Activated CD4-positive, alpha-beta T cell treated with anti-CD3 and anti-CD28 coated beads, Interleukin-2, amount 10 ng/mL, durations not matched to agents 24 days and 14 days (primary cell): ENCODE results near the gene TOR4A. TPM values are rescaled to one million over a fixed set of nuclear protein-coding genes. Genes with fewer than 3 reads are reported as not detected.
A peak's percentile ranks its signal among the peaks of the same experiment; 100 is the strongest.

Experiments
- DNase-seq: peaks from one replicate; pipeline ENCODE4 v3.0.0; 2022
- H3K27ac Mint-ChIP-seq: one replicate; pipeline ENCODE4 v1.8.0; 2022; ENCODE audit warnings: mild to moderate bottlenecking, mixed read lengths
- H3K27me3 Mint-ChIP-seq: one replicate; pipeline ENCODE4 v1.8.0; 2022; ENCODE audit warnings: mixed read lengths
- H3K36me3 Mint-ChIP-seq: one replicate; pipeline ENCODE4 v1.8.0; 2022; ENCODE audit warnings: low read depth, mild to moderate bottlenecking, mixed read lengths
- H3K4me1 Mint-ChIP-seq: one replicate; pipeline ENCODE4 v1.8.0; 2021; ENCODE audit warnings: mixed read lengths
- H3K4me3 Mint-ChIP-seq: one replicate; pipeline ENCODE4 v1.8.0; 2022; ENCODE audit warnings: mild to moderate bottlenecking, moderate library complexity, mixed read lengths
- H3K9me3 Mint-ChIP-seq: one replicate; pipeline ENCODE4 v1.8.0; 2021; ENCODE audit warnings: mixed read lengths
- intact Hi-C: fragments of 100-400 bp; cut with micrococcal nuclease; formaldehyde crosslinking; loops from one replicate; pipeline ENCODE4 v1.15.1; 2023
- total RNA-seq: library from RNA; stranded (reverse); gene quantifications from 2 replicates; pipeline ENCODE4 v1.2.3, GENCODE V29; 2022

Gene TOR4A
- total RNA-seq, 1 donor from 2014 or later, result 11.4 TPM

DNA sequence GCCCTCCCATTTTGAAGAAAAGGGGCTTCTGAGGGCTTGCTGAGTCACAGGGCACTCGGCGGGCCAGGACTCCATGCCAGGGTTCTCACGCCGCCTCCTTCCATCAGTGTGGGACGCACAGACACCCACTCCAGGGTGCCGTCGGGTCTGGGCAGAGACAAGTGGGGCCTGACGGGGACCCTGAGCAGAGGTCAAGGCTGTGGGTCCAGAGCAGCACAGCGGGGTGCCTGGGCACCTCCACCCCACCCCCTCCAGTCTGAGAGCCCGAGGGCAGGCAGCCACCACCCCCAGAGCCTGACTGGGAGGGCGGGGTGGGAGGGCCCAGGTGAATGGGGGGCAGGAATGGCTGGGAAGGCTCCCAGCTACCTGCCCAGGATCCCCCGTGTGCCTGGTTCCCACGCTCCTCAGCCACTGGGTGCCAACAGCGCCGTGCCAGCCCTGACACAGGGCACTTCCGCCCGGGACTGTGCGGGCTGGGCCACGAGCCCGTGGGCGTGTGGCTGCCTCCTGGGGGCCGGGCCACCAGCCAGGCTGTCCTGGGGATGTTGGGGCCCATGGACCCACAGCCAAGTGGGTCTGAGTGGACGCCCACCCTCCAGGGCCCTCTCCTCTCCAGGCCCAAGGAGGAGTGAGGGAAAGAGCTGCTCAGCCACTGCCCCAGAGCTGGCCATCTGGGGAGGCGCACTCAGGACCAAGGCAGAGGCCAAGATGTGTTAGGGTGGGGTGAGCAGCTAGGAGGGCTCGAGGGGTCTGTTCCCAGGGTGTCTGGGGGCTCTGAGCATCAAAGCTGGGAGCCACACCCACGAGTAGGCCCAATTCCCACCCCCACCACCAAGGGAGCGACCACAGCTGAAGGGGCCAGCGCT lies 34.7 kb downstream of the TOR4A start:
- Mint-ChIP-seq H3K36me3 (no peaks in the 10 kb centered on the region), H3K9me3 (no peaks in the 10 kb centered on the region), H3K4me1 (peaks cover 2% of the 10 kb centered on the region), H3K27me3 (peaks cover 3% of the 10 kb centered on the region), H3K4me3 (no peak overlapping the region), H3K27ac (no peak overlapping the region)
- no peak for DNase-seq
- intact Hi-C loops, result no loop called here

DNA sequence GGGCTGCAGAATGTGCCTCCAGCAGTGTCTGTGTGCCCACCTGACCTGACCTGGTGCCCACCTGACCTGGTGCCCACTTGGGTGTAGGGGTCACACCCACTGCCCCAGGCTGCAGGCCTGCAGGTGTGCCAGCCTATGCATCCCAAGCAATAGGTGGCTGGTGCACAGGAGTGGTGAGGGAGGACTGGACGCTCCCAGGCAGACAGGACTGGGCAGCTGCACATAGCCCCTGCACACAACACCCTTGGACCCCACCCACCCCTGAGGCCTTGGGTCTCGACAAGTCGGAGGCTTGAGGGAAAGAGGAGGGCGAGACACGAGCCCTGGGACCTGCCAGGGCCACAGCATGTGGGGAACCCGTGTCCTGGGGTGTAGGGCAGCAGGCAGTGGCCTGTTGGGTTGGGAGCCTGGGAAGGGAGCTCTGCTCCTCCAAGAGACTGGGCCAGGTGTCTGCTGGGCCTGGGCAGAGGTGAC lies 35.4 kb downstream of the TOR4A start:
- intact Hi-C loops, result no loop called here
- H3K4me1 Mint-ChIP-seq, result no peaks in the 10 kb centered on the region
- H3K36me3 Mint-ChIP-seq, result no peaks in the 10 kb centered on the region
- H3K9me3 Mint-ChIP-seq, result no peaks in the 10 kb centered on the region
- no peak for DNase-seq
- H3K27ac Mint-ChIP-seq, result no peak overlapping the region
- H3K4me3 Mint-ChIP-seq, result no peak overlapping the region
- peaks cover 3% of the 10 kb centered on the region for H3K27me3 Mint-ChIP-seq

DNA sequence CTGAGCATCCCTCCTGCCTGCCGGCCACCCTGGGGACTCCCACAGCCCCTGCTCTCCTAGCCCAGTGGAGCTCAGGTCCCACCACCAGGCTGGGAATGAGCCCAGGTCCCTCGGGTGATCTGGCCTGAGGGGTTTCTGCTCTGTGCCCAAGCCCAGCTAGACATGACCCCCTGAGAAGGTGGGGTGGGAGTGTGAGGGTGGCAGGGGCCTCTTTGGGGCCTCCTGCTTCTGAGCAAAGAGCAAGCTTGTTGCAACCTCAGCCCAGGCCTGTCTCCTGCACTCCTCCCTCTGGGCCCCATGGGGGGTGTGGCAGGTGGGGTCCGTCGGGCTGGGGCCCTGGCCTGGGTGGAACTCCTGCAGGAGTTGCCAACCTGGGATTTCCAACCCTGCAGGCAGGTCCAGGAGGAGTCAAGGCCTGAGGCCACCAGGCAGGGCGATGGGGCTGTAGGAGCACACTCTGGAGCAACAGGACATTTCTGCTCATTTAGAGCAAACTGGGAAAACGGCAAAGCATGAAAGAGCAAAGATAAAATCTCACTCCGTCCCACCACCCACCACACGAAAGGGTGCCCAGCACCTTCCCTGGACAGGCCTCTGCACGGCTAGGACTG lies 35.9 kb downstream of the TOR4A start:
- Mint-ChIP-seq H3K9me3 (no peaks in the 10 kb centered on the region), H3K27ac (no peak overlapping the region), H3K36me3 (no peaks in the 10 kb centered on the region), H3K4me3 (no peak overlapping the region), H3K4me1 (no peaks in the 10 kb centered on the region), H3K27me3 (peaks cover 3% of the 10 kb centered on the region)
- intact Hi-C loops, result no loop called here
- DNase-seq, result no peak

DNA sequence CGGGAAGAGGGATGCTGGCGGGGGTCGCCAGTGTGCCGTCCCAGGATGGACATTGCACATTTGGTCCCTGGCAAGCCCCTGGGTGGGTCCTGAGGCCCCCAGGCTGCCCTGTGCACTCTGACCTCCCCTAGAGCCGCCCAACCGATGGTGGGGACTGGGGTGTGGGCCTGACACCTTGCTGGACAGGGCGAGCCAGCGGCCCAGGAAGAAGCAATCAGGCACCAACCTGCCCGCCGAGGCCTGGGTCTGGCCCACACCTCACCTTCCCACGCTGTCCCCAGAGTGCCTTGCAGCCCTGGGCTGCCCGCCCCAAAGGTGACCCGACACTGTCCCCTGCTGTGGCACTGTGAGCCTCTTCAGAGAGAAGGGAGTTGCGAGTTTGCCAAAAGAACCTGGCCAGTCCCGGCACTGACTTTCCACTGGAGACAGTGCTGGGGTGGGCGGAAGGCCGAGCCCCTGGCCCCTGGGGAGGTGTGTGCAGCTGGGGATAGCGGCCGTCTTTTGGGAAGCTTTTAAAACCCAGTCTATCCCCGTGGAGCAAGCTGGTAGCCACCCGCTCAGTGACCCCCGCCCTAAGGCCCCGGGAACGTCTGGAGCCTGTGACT lies 36.5 kb downstream of the TOR4A start:
- no peaks in the 10 kb centered on the region for H3K36me3 Mint-ChIP-seq
- H3K27ac Mint-ChIP-seq, result no peak overlapping the region
- no peaks in the 10 kb centered on the region for H3K9me3 Mint-ChIP-seq
- DNase-seq, result no peak
- intact Hi-C loops, result no loop called here
- H3K27me3 Mint-ChIP-seq, result peaks cover 3% of the 10 kb centered on the region
- H3K4me3 Mint-ChIP-seq, result no peak overlapping the region
- no peaks in the 10 kb centered on the region for H3K4me1 Mint-ChIP-seq

DNA sequence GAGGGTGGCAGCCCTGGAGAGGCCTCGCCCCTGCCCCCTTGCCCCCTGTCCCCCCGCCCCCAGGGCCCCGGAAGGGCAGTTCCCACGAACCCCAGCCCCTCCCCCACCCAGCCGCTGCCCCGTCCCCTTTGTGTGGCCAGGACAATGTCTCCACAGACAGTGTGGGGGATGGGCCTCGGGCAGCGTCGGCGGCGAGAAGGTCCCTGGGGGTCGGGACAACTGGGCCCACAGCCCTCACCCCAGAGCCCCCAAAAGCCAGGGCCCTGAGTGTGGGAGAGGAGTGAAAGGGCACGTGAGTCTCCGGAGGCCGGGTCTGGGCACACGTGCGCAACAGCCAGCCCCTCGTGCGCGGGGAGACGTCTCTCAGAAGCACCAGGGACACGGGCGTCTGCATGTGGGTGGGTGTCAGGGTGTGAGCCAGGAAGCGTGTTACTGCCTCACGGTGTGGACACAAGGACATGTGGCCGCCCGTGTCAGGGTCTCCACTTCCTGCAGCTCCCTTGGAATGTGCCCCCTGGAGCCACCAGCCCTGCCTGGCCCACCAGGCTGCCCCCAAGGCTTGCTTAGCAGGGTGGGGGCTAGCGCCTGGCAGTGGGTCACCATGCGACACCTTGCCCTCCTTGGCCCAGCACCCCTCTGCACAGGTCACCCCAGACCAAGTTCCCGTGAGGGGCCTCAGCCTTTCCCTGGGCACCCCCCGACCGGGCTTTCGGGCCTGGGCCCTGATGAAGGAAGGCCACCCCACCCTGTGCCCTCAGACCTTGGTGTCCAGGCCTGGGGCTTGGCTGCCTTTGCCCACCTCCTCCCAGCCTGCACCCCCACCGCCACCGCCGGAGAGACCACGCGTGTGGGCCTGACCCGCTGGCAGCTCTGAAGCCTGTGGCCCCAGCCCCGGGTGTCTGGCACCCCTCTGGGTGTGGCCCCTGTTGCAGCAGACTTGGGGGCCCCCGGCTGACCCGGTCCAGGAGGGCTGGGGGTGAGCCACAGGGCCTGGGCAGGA lies 37.3 kb downstream of the TOR4A start:
- DNase-seq, result no peak

DNA sequence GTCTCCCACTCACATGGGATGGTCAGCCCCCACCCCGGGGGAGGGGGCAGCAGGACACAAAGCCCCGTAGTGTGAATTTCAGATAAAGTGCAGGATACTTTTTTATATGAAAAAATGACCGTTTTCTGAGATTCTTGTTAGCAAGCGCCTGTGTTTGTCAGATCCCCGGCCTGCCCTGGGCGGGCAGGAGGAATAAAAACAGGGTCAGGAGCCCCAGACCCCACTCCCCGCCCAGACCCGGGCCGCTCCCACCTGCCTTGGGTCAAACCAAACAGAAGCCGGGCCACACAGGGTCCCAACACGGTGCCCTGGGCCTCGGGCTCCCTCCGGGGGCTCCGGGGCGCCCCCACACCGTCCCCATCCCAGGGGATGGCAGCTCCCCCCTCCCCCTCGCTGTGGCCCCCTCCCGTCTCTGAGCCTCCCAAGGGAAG lies 38.1 kb downstream of the TOR4A start:
- no peaks in the 10 kb centered on the region for H3K36me3 Mint-ChIP-seq
- DNase-seq, result no peak
- intact Hi-C loops, result no loop called here
- H3K27me3 Mint-ChIP-seq, result peaks cover 3% of the 10 kb centered on the region
- H3K27ac Mint-ChIP-seq, result no peak overlapping the region
- peaks cover 2% of the 10 kb centered on the region for H3K4me1 Mint-ChIP-seq
- no peak overlapping the region for H3K4me3 Mint-ChIP-seq
- H3K9me3 Mint-ChIP-seq, result no peaks in the 10 kb centered on the region

More for the DNA sequence above, 37.3 kb downstream of the TOR4A start:
- Mint-ChIP-seq H3K4me1 (no peaks in the 10 kb centered on the region), H3K36me3 (no peaks in the 10 kb centered on the region), H3K4me3 (no peak overlapping the region), H3K27me3 (peaks cover 3% of the 10 kb centered on the region), H3K27ac (no peak overlapping the region), H3K9me3 (no peaks in the 10 kb centered on the region)
- intact Hi-C loops, result no loop called here

DNA sequence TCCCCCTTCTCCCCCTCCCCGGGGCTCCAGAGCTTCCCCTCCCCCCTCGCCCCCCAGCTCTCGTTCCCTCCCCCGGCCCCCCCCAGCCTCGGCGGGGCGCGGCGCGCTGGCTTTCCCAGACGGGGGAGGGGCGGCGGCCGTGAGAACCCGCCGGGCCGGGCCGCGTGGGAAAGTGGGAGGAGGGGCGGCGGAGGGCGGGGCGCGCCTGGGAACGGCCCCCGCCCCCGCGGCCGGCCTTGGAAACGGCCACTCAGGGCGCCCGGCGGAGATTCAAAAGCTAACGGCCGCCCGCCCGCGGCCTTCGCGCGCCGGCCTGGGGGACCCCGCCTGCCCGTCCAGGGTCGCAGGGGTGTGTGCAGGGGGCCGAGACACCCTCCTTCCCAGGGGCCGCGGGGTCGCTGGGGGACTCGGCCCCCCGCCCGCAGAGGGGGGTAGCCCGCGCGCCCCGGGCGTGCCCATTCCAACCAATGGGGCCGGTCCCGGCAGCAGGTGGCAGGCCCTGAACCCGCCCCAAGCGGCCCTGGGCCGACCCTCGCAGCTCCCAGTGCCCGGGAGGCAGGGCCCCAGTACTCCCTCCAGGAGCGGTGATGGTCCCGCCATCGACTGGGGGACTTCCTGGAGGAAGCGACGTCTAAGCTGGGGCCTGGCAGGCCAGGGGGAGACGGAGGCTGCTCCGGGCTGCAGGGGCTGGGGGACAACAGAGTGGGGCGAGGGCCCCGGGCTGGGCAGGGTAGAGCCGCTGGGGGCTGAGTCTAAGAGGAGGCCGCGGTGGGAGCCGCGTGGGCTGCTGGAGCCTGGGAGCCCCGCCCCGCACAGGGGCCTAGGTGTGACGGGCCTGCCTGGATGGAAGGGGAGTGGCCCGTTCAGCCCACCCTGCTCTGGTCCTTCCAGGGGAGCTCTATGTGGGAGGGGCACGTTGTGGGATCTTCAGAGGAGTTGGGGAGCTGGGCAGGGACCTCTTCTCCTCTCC lies 38.8 kb downstream of the TOR4A start:
- Mint-ChIP-seq H3K36me3 (no peaks in the 10 kb centered on the region), H3K9me3 (no peaks in the 10 kb centered on the region), H3K27ac (no peak overlapping the region), H3K27me3 (peaks cover 3% of the 10 kb centered on the region), H3K4me1 (peaks cover 4% of the 10 kb centered on the region), H3K4me3 (no peak overlapping the region)
- DNase-seq, result peak; percentile 69
- intact Hi-C loops, result no loop called here

DNA sequence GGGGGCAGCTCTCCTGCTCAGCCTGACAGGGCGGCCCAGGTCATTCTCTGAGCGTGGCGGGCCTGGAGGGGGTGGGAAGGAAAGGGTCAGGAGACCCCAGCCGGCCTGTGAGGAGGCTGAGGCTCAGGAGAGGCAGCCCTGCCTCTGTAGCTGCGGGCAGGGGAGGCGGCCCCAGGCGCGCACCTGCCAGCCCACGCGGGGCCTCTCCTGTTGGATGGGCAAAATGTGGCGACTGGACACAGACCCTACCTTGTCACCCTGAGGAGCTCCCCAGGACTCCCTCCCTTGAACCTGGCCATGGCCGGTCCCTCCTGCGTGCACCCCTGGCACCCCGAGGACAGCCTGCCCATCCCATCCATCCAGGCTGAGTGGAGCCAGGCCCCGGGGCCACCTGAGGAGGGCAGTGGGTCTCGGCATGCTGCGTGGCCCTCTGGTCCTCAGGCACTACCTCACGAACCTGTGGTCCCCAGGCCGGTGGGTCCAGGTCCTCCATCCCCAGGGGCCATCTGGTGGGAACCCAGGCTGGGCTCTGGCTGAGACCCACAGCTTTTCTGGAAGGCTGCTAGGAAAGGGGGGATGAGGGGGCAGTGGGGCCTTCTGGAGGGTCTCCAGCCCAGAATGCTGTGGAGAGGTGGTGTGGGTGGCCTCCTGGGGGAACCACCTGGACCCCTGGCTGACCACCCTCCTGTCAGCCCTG lies 39.6 kb downstream of the TOR4A start:
- Mint-ChIP-seq H3K4me1 (peaks cover 4% of the 10 kb centered on the region), H3K27ac (no peak overlapping the region), H3K27me3 (peaks cover 3% of the 10 kb centered on the region), H3K9me3 (no peaks in the 10 kb centered on the region), H3K4me3 (no peak overlapping the region), H3K36me3 (no peaks in the 10 kb centered on the region)
- peak; percentile 56 for DNase-seq
- intact Hi-C loops, result no loop called here

DNA sequence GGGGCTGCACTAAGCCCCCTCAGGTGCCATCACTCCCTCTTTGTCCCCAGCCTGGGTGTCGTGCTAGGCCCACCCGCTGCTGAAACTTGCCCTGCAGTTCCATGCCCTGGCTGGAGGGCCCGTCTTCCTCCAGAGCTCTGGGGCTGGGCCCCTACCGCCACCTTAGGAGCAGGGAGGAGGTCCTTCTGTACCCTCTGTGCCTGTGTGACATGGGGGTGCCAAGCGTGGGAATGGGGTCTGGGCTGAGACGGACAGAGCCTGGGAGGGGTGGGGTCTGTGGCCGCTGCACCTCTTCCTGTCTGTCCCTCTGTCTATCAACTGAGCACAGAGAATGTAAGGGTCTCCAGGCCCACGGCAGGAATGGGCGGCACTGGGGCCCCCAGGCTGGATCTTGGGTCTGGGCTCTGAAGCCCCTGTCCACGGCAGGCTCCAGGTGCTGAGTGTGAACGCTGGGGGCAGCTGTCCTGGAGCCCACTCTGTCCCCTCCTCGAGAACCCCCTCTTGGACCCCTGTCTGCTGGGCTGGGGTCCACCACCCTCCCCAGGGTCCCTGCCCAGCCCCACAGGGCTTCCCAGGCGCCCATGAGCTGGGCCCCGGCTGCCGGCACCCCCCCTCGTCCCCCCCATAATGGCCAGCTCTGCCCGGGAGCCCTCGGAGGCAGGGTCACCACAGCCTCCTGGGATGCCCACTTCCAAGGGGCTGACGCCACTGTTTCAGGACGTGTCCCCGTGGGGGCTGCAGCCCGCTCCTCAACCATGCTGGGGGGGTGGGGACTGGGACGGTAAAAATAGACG lies 40.4 kb downstream of the TOR4A start:
- H3K4me1 Mint-ChIP-seq, result peaks cover 4% of the 10 kb centered on the region
- H3K4me3 Mint-ChIP-seq, result no peak overlapping the region
- no peak overlapping the region for H3K27ac Mint-ChIP-seq
- intact Hi-C loops, result no loop called here
- no peaks in the 10 kb centered on the region for H3K9me3 Mint-ChIP-seq
- peaks cover 3% of the 10 kb centered on the region for H3K27me3 Mint-ChIP-seq
- DNase-seq, result no peak
- no peaks in the 10 kb centered on the region for H3K36me3 Mint-ChIP-seq

DNA sequence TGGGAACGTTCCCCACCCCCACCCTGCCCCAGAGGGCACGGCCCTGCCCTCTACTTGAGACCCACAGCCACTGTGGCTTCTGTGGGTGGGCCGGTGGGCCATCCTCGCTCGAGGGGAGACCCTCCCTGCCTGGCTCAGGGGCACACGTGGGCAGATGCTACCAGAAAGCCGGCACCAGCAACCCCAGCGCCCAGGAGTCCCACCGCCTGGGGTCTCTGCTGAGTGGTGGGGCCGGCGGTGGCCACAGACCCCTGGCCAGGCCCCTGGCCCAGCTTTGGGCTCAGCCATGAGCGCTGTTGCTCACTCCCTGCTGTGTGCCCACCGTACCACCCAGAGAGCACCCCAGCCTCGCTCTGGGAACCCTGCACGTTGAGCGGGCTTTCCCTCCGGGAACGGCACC lies 41.1 kb downstream of the TOR4A start:
- Mint-ChIP-seq H3K4me3 (no peak overlapping the region), H3K9me3 (no peaks in the 10 kb centered on the region), H3K36me3 (no peaks in the 10 kb centered on the region), H3K27me3 (peaks cover 3% of the 10 kb centered on the region), H3K27ac (no peak overlapping the region), H3K4me1 (peaks cover 4% of the 10 kb centered on the region)
- intact Hi-C loops, result no loop called here
- no peak for DNase-seq

DNA sequence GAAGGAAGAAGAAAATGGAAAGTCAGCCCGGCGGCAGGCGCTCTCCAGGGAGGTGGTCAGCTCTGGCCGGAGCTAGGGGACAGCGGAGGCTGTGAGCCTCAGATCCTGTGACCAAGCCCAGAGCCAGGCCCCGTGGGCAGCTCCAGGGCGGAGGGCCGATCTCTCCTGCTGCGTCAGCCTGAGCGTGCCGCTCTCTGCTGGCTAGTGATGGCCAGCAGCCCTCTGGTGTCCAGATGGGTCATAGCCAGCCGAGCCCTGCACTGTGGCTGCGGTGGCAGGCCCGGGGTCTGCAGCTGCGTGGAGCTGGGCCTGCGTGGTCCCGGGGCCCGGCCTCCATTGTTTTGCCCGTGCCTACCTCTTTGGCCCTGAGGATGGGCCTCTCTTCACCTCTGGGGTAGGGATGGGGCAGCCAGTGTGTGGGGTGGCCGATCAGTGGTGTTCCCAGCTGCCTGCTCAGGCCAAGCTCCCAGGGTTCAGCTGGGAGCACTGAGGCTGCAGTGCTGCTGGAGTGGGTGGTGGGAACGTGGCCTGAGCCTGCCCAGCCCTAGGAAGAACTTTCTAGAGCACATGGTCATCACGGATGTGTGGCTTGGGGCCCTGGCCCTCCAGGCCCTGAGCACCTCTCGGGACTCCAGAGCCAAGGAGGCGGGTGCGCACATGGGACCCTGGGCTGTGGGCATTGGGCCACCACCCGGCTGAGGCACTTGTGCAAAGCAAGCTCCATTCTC lies 41.6 kb downstream of the TOR4A start:
- Mint-ChIP-seq H3K9me3 (no peaks in the 10 kb centered on the region), H3K4me1 (peaks cover 4% of the 10 kb centered on the region), H3K36me3 (no peaks in the 10 kb centered on the region), H3K27ac (no peak overlapping the region), H3K27me3 (peaks cover 3% of the 10 kb centered on the region), H3K4me3 (no peak overlapping the region)
- DNase-seq, result no peak
- intact Hi-C loops, result no loop called here
